Measurements from ENCODE around the gene PMPCB. TPM values are rescaled to one million over a fixed set of nuclear protein-coding genes. Genes with fewer than 3 reads are reported as not detected.

PMPCB gene
- total RNA-seq, 6 donors from 2014 or later, result 24.9 to 53.2 (median 41.8) TPM

- no peaks in the 10 kb centered on the region for H3K27me3 ChIP-seq
- TF ChIP-seq POLR2AphosphoS5 (IDR thresholded peaks at IDR 0.05), result no peak
- no peak for TF ChIP-seq EP300 (IDR thresholded peaks at IDR 0.05)
- TF ChIP-seq POLR2A (IDR thresholded peaks at IDR 0.05), result no peak
- TF ChIP-seq CTCF (IDR thresholded peaks at IDR 0.05), result no peak
- peak overlapping the region; percentile 70 to 96 (median 84) for H3K4me3 ChIP-seq
- 0 to 1% methylated on average over 7 of the region's 7 CpGs for WGBS, 2 donors
- H3K27ac ChIP-seq, result peak overlapping the region; percentile 88 to 90 (median 88)
- no peaks in the 10 kb centered on the region for H3K9me3 ChIP-seq
- peaks cover 13 to 25% (median 15%) of the 10 kb centered on the region in 4 donors for H3K4me1 ChIP-seq
- DNase-seq (no peak), ATAC-seq (ENCODE audit: low FRiP score in 2 of 2) (no peak)
- H3K36me3 ChIP-seq, result peaks cover 18 to 39% (median 22%) of the 10 kb centered on the region in 4 donors
These were observed 573 bp downstream of the PMPCB start for GRCh38 chr7:103297837-103298179.

GRCh38 chr7:103299660-103300059, 2.4 kb downstream of the PMPCB start:
- no peak for ATAC-seq (ENCODE audit: low FRiP score in 2 of 2)
- peaks cover 13 to 25% (median 15%) of the 10 kb centered on the region in 4 donors for H3K4me1 ChIP-seq
- 93 to 94% methylated on average over 6 of the region's 6 CpGs for WGBS, 2 donors
- H3K4me3 ChIP-seq, result no peak overlapping the region
- no peaks in the 10 kb centered on the region for H3K9me3 ChIP-seq
- TF ChIP-seq CTCF (IDR thresholded peaks at IDR 0.05) (no peak), POLR2AphosphoS5 (IDR thresholded peaks at IDR 0.05) (no peak), EP300 (IDR thresholded peaks at IDR 0.05) (no peak), POLR2A (IDR thresholded peaks at IDR 0.05) (no peak)
- no peaks in the 10 kb centered on the region for H3K27me3 ChIP-seq
- H3K27ac ChIP-seq, result no peak overlapping the region
- DNase-seq, result no peak
- H3K36me3 ChIP-seq, result peaks cover 18 to 57% (median 33%) of the 10 kb centered on the region in 4 donors

- peaks cover 23 to 75% (median 48%) of the 10 kb centered on the region in 4 donors for H3K36me3 ChIP-seq
- WGBS, 2 donors, result 36 to 53% methylated on average over 2 of the region's 2 CpGs
- H3K27ac ChIP-seq, result no peak overlapping the region
- ATAC-seq (ENCODE audit: low FRiP score in 2 of 2) (no peak), DNase-seq (no peak)
- no peaks in the 10 kb centered on the region for H3K27me3 ChIP-seq
- H3K4me1 ChIP-seq, result peaks cover 13 to 25% (median 15%) of the 10 kb centered on the region in 4 donors
- TF ChIP-seq CTCF (IDR thresholded peaks at IDR 0.05), result no peak
- no peak for TF ChIP-seq POLR2A (IDR thresholded peaks at IDR 0.05)
- TF ChIP-seq POLR2AphosphoS5 (IDR thresholded peaks at IDR 0.05), result no peak
- TF ChIP-seq EP300 (IDR thresholded peaks at IDR 0.05), result no peak
- H3K4me3 ChIP-seq, result no peak overlapping the region
- H3K9me3 ChIP-seq, result no peaks in the 10 kb centered on the region
These were observed 4.2 kb downstream of the PMPCB start for GRCh38 chr7:103301441-103301840.

- TF ChIP-seq POLR2A (IDR thresholded peaks at IDR 0.05) (no peak), EP300 (IDR thresholded peaks at IDR 0.05) (no peak), CTCF (IDR thresholded peaks at IDR 0.05) (no peak), POLR2AphosphoS5 (IDR thresholded peaks at IDR 0.05) (no peak)
- peaks cover 38 to 100% (median 83%) of the 10 kb centered on the region in 4 donors for H3K36me3 ChIP-seq
- no peaks in the 10 kb centered on the region for H3K9me3 ChIP-seq
- DNase-seq (no peak), ATAC-seq (ENCODE audit: low FRiP score in 2 of 2) (no peak)
- 46 to 55% methylated on average over 3 of the region's 3 CpGs for WGBS, 2 donors
- H3K4me3 ChIP-seq, result no peak overlapping the region
- no peaks in the 10 kb centered on the region for H3K27me3 ChIP-seq
- H3K4me1 ChIP-seq, result peaks cover 0 to 8% (median 0%) of the 10 kb centered on the region in 4 donors
- H3K27ac ChIP-seq, result no peak overlapping the region
These were observed 10.4 kb downstream of the PMPCB start for GRCh38 chr7:103307503-103308231.

DNA sequence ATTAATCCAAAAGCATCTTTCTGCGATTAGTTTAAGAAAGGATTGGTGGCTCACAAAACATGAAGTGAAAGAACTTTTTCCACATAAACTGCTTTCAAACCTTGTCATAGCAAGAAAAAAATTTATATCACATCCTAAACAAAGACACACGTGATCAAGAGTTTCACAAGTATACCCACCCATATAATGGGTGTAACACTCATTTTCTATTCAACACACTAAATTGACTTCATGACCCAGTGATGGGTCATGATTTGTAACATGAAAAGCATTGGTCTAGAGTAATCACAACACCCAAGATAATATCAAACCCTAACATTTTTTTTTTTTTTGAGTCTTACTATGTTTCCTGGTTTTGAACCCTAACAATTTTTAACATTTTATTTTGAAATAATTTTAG, 17.6 kb downstream of the PMPCB start:
- Histone ChIP-seq H3K36me3 (peaks cover 66 to 100% (median 79%) of the 10 kb centered on the region in 4 donors), H3K4me3 (no peak overlapping the region), H3K4me1 (no peaks in the 10 kb centered on the region), H3K27ac (no peak overlapping the region), H3K27me3 (no peaks in the 10 kb centered on the region), H3K9me3 (no peaks in the 10 kb centered on the region)
- no peak for TF ChIP-seq EP300 (IDR thresholded peaks at IDR 0.05)
- no peak for TF ChIP-seq POLR2A (IDR thresholded peaks at IDR 0.05)
- TF ChIP-seq CTCF (IDR thresholded peaks at IDR 0.05), result no peak
- TF ChIP-seq POLR2AphosphoS5 (IDR thresholded peaks at IDR 0.05), result no peak
- DNase-seq (no peak), ATAC-seq (ENCODE audit: low FRiP score in 2 of 2) (no peak)
- WGBS, 2 donors, result 86 to 90% methylated on average over 2 of the region's 2 CpGs
